GM12891 (cell line): ENCODE measurements around the gene CNGB1.

Experiments used
- PAX5 ChIP-seq: IDR thresholded peaks from 2 replicates; pipeline ENCODE4 v1.6.1; 2011; ENCODE audit warnings: low read length, moderate library complexity, mild to moderate bottlenecking; ENCODE audit not compliant: insufficient read depth, severe bottlenecking
- POLR2A ChIP-seq: IDR thresholded peaks from 2 replicates; pipeline ENCODE4 v1.6.1; 2011; ENCODE audit warnings: low read depth, low read length, control low read depth
- POLR2AphosphoS5 ChIP-seq: IDR thresholded peaks from 2 replicates; pipeline ENCODE4 v1.6.1; 2011; ENCODE audit warnings: low read depth, low read length, control low read depth
- POU2F2 ChIP-seq: IDR thresholded peaks from 2 replicates; pipeline ENCODE4 v1.6.1; 2011; ENCODE audit warnings: low read depth, mild to moderate bottlenecking, control low read depth, low read length, moderate library complexity
- SPI1 ChIP-seq: IDR thresholded peaks from 2 replicates; pipeline ENCODE4 v1.6.1; 2011; ENCODE audit warnings: low read depth, low read length, control low read depth
- TAF1 ChIP-seq: IDR thresholded peaks from 2 replicates; pipeline ENCODE4 v1.6.1; 2011; ENCODE audit warnings: low read depth, low read length, control low read depth

- TF ChIP-seq POLR2AphosphoS5 (no peak), POLR2A (no peak), TAF1 (no peak), POU2F2 (no peak), SPI1 (no peak), PAX5 (no peak)
Measured at GRCh38 chr16:57855188-57855587, 115.7 kb downstream of the CNGB1 start.
